H1 (cell line): ENCODE measurements around the gene CRNN. TPM values are rescaled to one million over a fixed set of nuclear protein-coding genes. Genes with fewer than 3 reads are reported as not detected.

Experiments used
- CTCF ChIA-PET: fragments of 300-600 bp; sonication (Branson Sonifier 250); formaldehyde crosslinking; loops from one replicate; lab custom pipeline; 2021; ENCODE audit not compliant: partially characterized antibody; lab: Charles Lee
- POLR2A ChIA-PET: fragments of 300-600 bp; sonication (Branson Sonifier 250); formaldehyde crosslinking; loops from one replicate; lab custom pipeline; 2021; ENCODE audit warnings: inconsistent platforms; ENCODE audit not compliant: partially characterized antibody; lab: Charles Lee
- DNase-seq, 2 experiments: peaks; one replicate each; pipeline versions ENCODE4 v3.0.0 to v3.0.0-alpha.2; 2010 to 2022; ENCODE audit warnings: low spot score in 2 of 2, low read depth in 1 of 2, mixed read lengths in 1 of 2
- FAIRE-seq: peaks from 2 replicates; lab custom pipeline; 2011; peaks lifted over from hg19 to GRCh38; lab: Jason Lieb, UNC
- H2AFZ ChIP-seq: 2 replicates; pipeline ENCODE4 v1.8.1; 2012; ENCODE audit warnings: low read length, inconsistent platforms
- H2AK5ac ChIP-seq: 2 replicates; pipeline ENCODE4 v1.6.1; 2013; ENCODE audit warnings: low read depth, low read length
- H2BK120ac ChIP-seq: replicated peaks from 2 replicates; pipeline ENCODE3; 2013; ENCODE audit warnings: low read depth, low read length, inconsistent platforms
- H2BK12ac ChIP-seq: 2 replicates; pipeline ENCODE4 v1.6.1; 2013; ENCODE audit warnings: low read depth, low read length
- H2BK15ac ChIP-seq: 2 replicates; pipeline ENCODE4 v1.6.1; 2013; ENCODE audit warnings: low read length
- H2BK20ac ChIP-seq: 2 replicates; pipeline ENCODE4 v1.6.1; 2013; ENCODE audit warnings: low read length
- H2BK5ac ChIP-seq: 2 replicates; pipeline ENCODE4 v1.6.1; 2013; ENCODE audit warnings: low read depth, low read length
- H3K14ac ChIP-seq: 2 replicates; pipeline ENCODE4 v1.6.1; 2013; ENCODE audit warnings: inconsistent platforms; ENCODE audit not compliant: insufficient read length
- H3K18ac ChIP-seq: 2 replicates; pipeline ENCODE4 v1.6.1; 2013; ENCODE audit warnings: low read length; ENCODE audit errors: extremely low read depth
- H3K23ac ChIP-seq: 2 replicates; pipeline ENCODE4 v1.6.1; 2013; ENCODE audit warnings: inconsistent platforms; ENCODE audit not compliant: insufficient read length
- H3K23me2 ChIP-seq: 2 replicates; pipeline ENCODE4 v1.6.1; 2013; ENCODE audit warnings: low read depth, low read length
- H3K27ac ChIP-seq: 2 replicates; pipeline ENCODE4 v1.6.1; 2011; ENCODE audit warnings: low read depth, low read length, inconsistent platforms
- H3K27me3 ChIP-seq, 4 experiments: replicated peaks in 1 of 4; 1 replicate in 1 of 4; 2 replicates in 3 of 4; pipeline versions ENCODE4 v1.6.1 to v1.8.1; 2011 to 2013; ENCODE audit warnings: low read length in 3 of 4, mild to moderate bottlenecking in 3 of 4, inconsistent platforms in 2 of 4, mixed read lengths in 2 of 4, moderate library complexity in 1 of 4; ENCODE audit not compliant: control insufficient read depth in 3 of 4, insufficient read depth in 3 of 4; ENCODE audit errors: extremely low read depth in 1 of 4
- H3K36me3 ChIP-seq, 4 experiments: 2 replicates each; pipeline versions ENCODE4 v1.6.1 to v1.8.1; 2011 to 2013; ENCODE audit warnings: mild to moderate bottlenecking in 4 of 4, low read length in 3 of 4, moderate library complexity in 2 of 4, control low read depth in 1 of 4, inconsistent platforms in 1 of 4; ENCODE audit not compliant: insufficient read depth in 4 of 4, control insufficient read depth in 2 of 4
- H3K4ac ChIP-seq: replicated peaks from 2 replicates; pipeline ENCODE3; 2013; ENCODE audit warnings: low read length, low read depth, mixed read lengths, inconsistent platforms; ENCODE audit not compliant: insufficient read length
- H3K4me1 ChIP-seq, 4 experiments: replicated peaks in 1 of 4; 1 replicate in 1 of 4; 2 replicates in 3 of 4; pipeline versions ENCODE4 v1.6.1 to v1.8.1; 2011 to 2013; ENCODE audit warnings: low read length in 3 of 4, inconsistent platforms in 2 of 4, mixed read lengths in 1 of 4; ENCODE audit not compliant: insufficient read depth in 4 of 4, control insufficient read depth in 3 of 4
- H3K4me2 ChIP-seq, 2 experiments: 2 replicates each; pipeline versions ENCODE4 v1.6.1 to v1.8.1; 2011 to 2013; ENCODE audit warnings: low read depth in 2 of 2, low read length in 2 of 2, control low read depth in 1 of 2, inconsistent platforms in 1 of 2, mild to moderate bottlenecking in 1 of 2; ENCODE audit not compliant: insufficient read depth in 1 of 2
- H3K4me3 ChIP-seq, 4 experiments: fragments of 200-600, 300-600 bp in 1 of 4; sonication (generic), shearing (Covaris generic), sonication (Bioruptor Twin) in 1 of 4; 2 replicates each; pipeline versions ENCODE4 v1.5.1 to v1.8.1; 2011 to 2016; ENCODE audit warnings: low read length in 4 of 4, low read depth in 3 of 4, control low read depth in 2 of 4, inconsistent platforms in 2 of 4, mild to moderate bottlenecking in 2 of 4, mixed read lengths in 1 of 4, moderate library complexity in 1 of 4; ENCODE audit not compliant: insufficient read depth in 2 of 4; ENCODE audit errors: extremely low read depth in 1 of 4
- H3K56ac ChIP-seq: replicated peaks from 2 replicates; pipeline ENCODE3; 2013; ENCODE audit warnings: low read depth, mild to moderate bottlenecking, mixed read lengths, low read length, inconsistent platforms; ENCODE audit not compliant: insufficient read length
- H3K79me1 ChIP-seq: 2 replicates; pipeline ENCODE4 v1.6.1; 2013; ENCODE audit warnings: low read depth, low read length, control low read depth
- H3K79me2 ChIP-seq, 2 experiments: 2 replicates each; pipeline versions ENCODE4 v1.6.1 to v1.8.1; 2012 to 2013; ENCODE audit warnings: low read length in 2 of 2, mild to moderate bottlenecking in 2 of 2, inconsistent platforms in 1 of 2; ENCODE audit not compliant: insufficient read depth in 2 of 2, control insufficient read depth in 1 of 2
- H3K9ac ChIP-seq, 4 experiments: replicated peaks in 1 of 4; 1 replicate in 1 of 4; 2 replicates in 3 of 4; pipeline versions ENCODE4 v1.6.1 to v1.8.1; 2011 to 2013; ENCODE audit warnings: low read depth in 3 of 4, low read length in 3 of 4, control low read depth in 2 of 4, mild to moderate bottlenecking in 2 of 4, moderate library complexity in 2 of 4, inconsistent platforms in 1 of 4; ENCODE audit errors: extremely low read depth in 1 of 4
- H3K9me3 ChIP-seq, 2 experiments: 2 replicates each; pipeline versions ENCODE4 v1.6.1 to v1.8.1; 2012 to 2013; ENCODE audit warnings: mild to moderate bottlenecking in 2 of 2, moderate library complexity in 2 of 2, control low read depth in 1 of 2, inconsistent platforms in 1 of 2, low read depth in 1 of 2, low read length in 1 of 2, mixed read lengths in 1 of 2; ENCODE audit not compliant: insufficient read depth in 2 of 2
- H4K20me1 ChIP-seq, 2 experiments: replicated peaks in 1 of 2; 2 replicates each; pipeline versions ENCODE3 to v1.8.1; 2011 to 2013; ENCODE audit warnings: inconsistent platforms in 2 of 2, low read length in 2 of 2, mild to moderate bottlenecking in 1 of 2; ENCODE audit not compliant: insufficient read depth in 2 of 2, control insufficient read depth in 1 of 2
- H4K5ac ChIP-seq: 2 replicates; pipeline ENCODE4 v1.6.1; 2013; ENCODE audit warnings: low read length, low read depth, mixed read lengths, inconsistent platforms; ENCODE audit not compliant: insufficient read length
- H4K8ac ChIP-seq: 2 replicates; pipeline ENCODE4 v1.8.0; 2013; ENCODE audit warnings: mild to moderate bottlenecking, moderate library complexity, low read length, inconsistent platforms; ENCODE audit not compliant: insufficient read depth; ENCODE audit errors: extremely low read depth
- H4K91ac ChIP-seq: replicated peaks from 2 replicates; pipeline ENCODE3; 2013; ENCODE audit warnings: low read length, mixed read lengths, inconsistent platforms; ENCODE audit not compliant: insufficient read length
- CEBPB ChIP-seq: IDR thresholded peaks from 2 replicates; pipeline ENCODE4 v1.6.1; 2012; ENCODE audit warnings: low read depth, low read length
- CHD2 ChIP-seq: IDR thresholded peaks from 2 replicates; pipeline ENCODE4 v1.6.1; 2012; ENCODE audit warnings: low read length, improper control_type of control experiment
- FOSL1 ChIP-seq: IDR thresholded peaks from 2 replicates; pipeline ENCODE4 v1.6.1; 2011; ENCODE audit warnings: mild to moderate bottlenecking, low read depth, low read length, moderate library complexity; ENCODE audit not compliant: insufficient read depth
- HDAC2 ChIP-seq, 2 experiments: fragments of 300-600 bp in 1 of 2; sonication (generic) in 1 of 2; IDR thresholded peaks; 2 replicates each; pipeline ENCODE4 v1.6.1; 2011 to 2012; ENCODE audit warnings: low read depth in 2 of 2, low read length in 2 of 2, mild to moderate bottlenecking in 2 of 2, moderate library complexity in 2 of 2, borderline replicate concordance in 1 of 2, inconsistent platforms in 1 of 2
- KDM4A ChIP-seq: IDR thresholded peaks from one replicate; pipeline ENCODE4 v1.7.1; 2012; ENCODE audit warnings: low read depth, mild to moderate bottlenecking, moderate library complexity, low read length, inconsistent platforms; ENCODE audit not compliant: severe bottlenecking
- KDM5A ChIP-seq: fragments of 200-600 bp; IDR thresholded peaks from 2 replicates; pipeline ENCODE4 v1.7.1; 2012; ENCODE audit warnings: mild to moderate bottlenecking, low read length, inconsistent platforms, mixed read lengths
- MAFK ChIP-seq: IDR thresholded peaks from 2 replicates; pipeline ENCODE4 v1.6.1; 2012; ENCODE audit warnings: low read depth, mild to moderate bottlenecking, improper control_type of control experiment, low read length
- MAX ChIP-seq: IDR thresholded peaks from 2 replicates; pipeline ENCODE4 v1.6.1; 2012; ENCODE audit warnings: inconsistent platforms
- POU5F1 ChIP-seq: IDR thresholded peaks from 2 replicates; pipeline ENCODE4 v1.6.1; 2011; ENCODE audit warnings: low read depth, mild to moderate bottlenecking, low read length, moderate library complexity
- RAD21 ChIP-seq, 2 experiments: IDR thresholded peaks in 1 of 2; conservative IDR thresholded peaks in 1 of 2; 2 replicates each; pipeline ENCODE4 v1.6.1; 2011; ENCODE audit warnings: low read depth in 2 of 2, low read length in 2 of 2, improper control_type of control experiment in 1 of 2, inconsistent platforms in 1 of 2, mild to moderate bottlenecking in 1 of 2, moderate library complexity in 1 of 2
- RXRA ChIP-seq: IDR thresholded peaks from 2 replicates; pipeline ENCODE4 v1.6.1; 2011; ENCODE audit warnings: low read depth, mild to moderate bottlenecking, low read length, moderate library complexity; ENCODE audit not compliant: insufficient read depth
- SP4 ChIP-seq: IDR thresholded peaks from 2 replicates; pipeline ENCODE4 v1.6.1; 2012; ENCODE audit warnings: low read length, inconsistent platforms
- SRF ChIP-seq: IDR thresholded peaks from 2 replicates; pipeline ENCODE4 v1.6.1; 2011; ENCODE audit warnings: mild to moderate bottlenecking, low read depth, low read length, moderate library complexity
- TAF7 ChIP-seq: optimal IDR thresholded peaks from 2 replicates; pipeline ENCODE3; 2011; ENCODE audit warnings: low read depth, mild to moderate bottlenecking, inconsistent platforms, low read length, moderate library complexity, borderline replicate concordance
- TEAD4 ChIP-seq: IDR thresholded peaks from 2 replicates; pipeline ENCODE4 v1.6.1; 2012; ENCODE audit warnings: low read depth, low read length, inconsistent platforms, mixed read lengths
- WGBS, 2 experiments: shearing (Covaris generic) in 1 of 2; methylation state at CpG; one replicate each; pipeline versions ENCODE4 v1.1.6 to v1.1.7; 2013 to 2015; ENCODE audit warnings: low lambda C conversion rate in 2 of 2, mixed read lengths in 2 of 2, inconsistent platforms in 1 of 2, low coverage in 1 of 2, missing lambda C conversion rate in 1 of 2; ENCODE audit not compliant: insufficient replicate concordance in 2 of 2, insufficient coverage in 1 of 2, insufficient read length in 1 of 2; ENCODE audit errors: extremely low coverage in 1 of 2, missing lambda C conversion rate in 1 of 2; 5-methylcytosine and 5-hydroxymethylcytosine counted together
- polyA plus RNA-seq, 7 experiments: library from polyadenylated mRNA; depleted of rRNA in 3 of 7; stranded (reverse) in 5 of 7; unstranded in 2 of 7; fragments of >200 nt in 5 of 7; fragments of 200-250 nt in 2 of 7; gene quantifications; 1 replicate in 5 of 7; 2 replicates in 1 of 7; 4 replicates in 1 of 7; pipeline versions ENCODE4 v1.2.1 to v1.2.3, GENCODE V29; 2011 to 2013; ENCODE audit warnings: missing spikeins in 2 of 7, mixed read lengths in 2 of 7
- total RNA-seq: library from RNA; stranded (reverse); fragmentation: NEBNext Ultra II Directional; extraction: Animal tissue kit (Norgen Biotek cat#: 25700); gene quantifications from 2 replicates; pipeline ENCODE4 v1.2.1, GENCODE V29; 2021

CRNN gene
- total and polyA plus RNA-seq, 2 of the 8 experiments (the other 6 are each of a cell fraction or from before 2014, with no cell fraction given) = not detected

GRCh38 chr1:152448095-152448494 lies 34.0 kb upstream of the CRNN start:
- Histone ChIP-seq H4K8ac (no peak overlapping the region), H3K4me3 (no peak overlapping the region), H3K27ac (no peak overlapping the region), H3K27me3 (no peaks in the 10 kb centered on the region), H3K4me2 (no peak overlapping the region), H2BK12ac (no peak overlapping the region), H3K4me1 (no peaks in the 10 kb centered on the region; a peak in 1 of 7 replicates), H3K23ac (no peak overlapping the region), H2BK20ac (no peak overlapping the region), H4K91ac (no peak overlapping the region), H2BK15ac (no peak overlapping the region), H3K79me1 (no peaks in the 10 kb centered on the region), H3K56ac (no peak overlapping the region), H2BK120ac (no peak overlapping the region), H3K9ac (no peak overlapping the region), H3K23me2 (no peaks in the 10 kb centered on the region; the same call in 1 of the 2 replicates), H3K79me2 (no peaks in the 10 kb centered on the region), H2AFZ (no peak overlapping the region), H3K14ac (no peak overlapping the region), H3K36me3 (no peaks in the 10 kb centered on the region), H3K9me3 (peaks cover 66 to 77% of the 10 kb centered on the region in 2 experiments), H3K4ac (no peak overlapping the region), H4K5ac (no peak overlapping the region), H2AK5ac (no peak overlapping the region), H2BK5ac (no peak overlapping the region), H3K18ac (no peak overlapping the region), H4K20me1 (no peaks in the 10 kb centered on the region)
- no peak for FAIRE-seq
- 43% methylated on average over 2 of the region's 2 CpGs; no CpG with 5 or more reads in 1 of the 2 experiments for WGBS, 2 experiments
- POLR2A ChIA-PET = no interaction called here
- CTCF ChIA-PET = interaction anchor here (0.8 to 1.9 kb wide), 2 partner anchors 11 to 416 kb away, joined by 3 to 10 read pairs; no protein-coding TSS in a partner anchor
- no peak for DNase-seq
- TF ChIP-seq SRF (no peak), CEBPB (no peak), KDM5A (no peak), TEAD4 (no peak), CHD2 (no peak), SP4 (no peak), TAF7 (no peak), HDAC2 (IDR thresholded peaks at IDR 0.05; ENCODE audit: borderline replicate concordance in 1 of 2, low read depth in 2 of 2, low read length in 2 of 2) (no peak), RAD21 (IDR thresholded peaks at IDR 0.05 in 1 of 2, conservative IDR thresholded peaks at IDR 0.05 in 1 of 2; ENCODE audit: low read depth in 2 of 2, low read length in 2 of 2) (no peak), POU5F1 (no peak), MAFK (no peak), FOSL1 (no peak), KDM4A (no peak), MAX (no peak), RXRA (no peak)
